Measurements from ENCODE around the gene HS1BP3.

HS1BP3 gene

GRCh38 chr2:20589975-20590703, 60.8 kb downstream of the HS1BP3 start:
- peak in 1 of 2 donors; percentile 80 for DNase-seq (ENCODE audit: low read depth in 2 of 2)
- TF ChIP-seq, protein P1, sequence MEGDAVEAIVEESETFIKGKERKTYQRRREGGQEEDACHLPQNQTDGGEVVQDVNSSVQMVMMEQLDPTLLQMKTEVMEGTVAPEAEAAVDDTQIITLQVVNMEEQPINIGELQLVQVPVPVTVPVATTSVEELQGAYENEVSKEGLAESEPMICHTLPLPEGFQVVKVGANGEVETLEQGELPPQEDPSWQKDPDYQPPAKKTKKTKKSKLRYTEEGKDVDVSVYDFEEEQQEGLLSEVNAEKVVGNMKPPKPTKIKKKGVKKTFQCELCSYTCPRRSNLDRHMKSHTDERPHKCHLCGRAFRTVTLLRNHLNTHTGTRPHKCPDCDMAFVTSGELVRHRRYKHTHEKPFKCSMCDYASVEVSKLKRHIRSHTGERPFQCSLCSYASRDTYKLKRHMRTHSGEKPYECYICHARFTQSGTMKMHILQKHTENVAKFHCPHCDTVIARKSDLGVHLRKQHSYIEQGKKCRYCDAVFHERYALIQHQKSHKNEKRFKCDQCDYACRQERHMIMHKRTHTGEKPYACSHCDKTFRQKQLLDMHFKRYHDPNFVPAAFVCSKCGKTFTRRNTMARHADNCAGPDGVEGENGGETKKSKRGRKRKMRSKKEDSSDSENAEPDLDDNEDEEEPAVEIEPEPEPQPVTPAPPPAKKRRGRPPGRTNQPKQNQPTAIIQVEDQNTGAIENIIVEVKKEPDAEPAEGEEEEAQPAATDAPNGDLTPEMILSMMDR (IDR thresholded peaks at IDR 0.05; ENCODE audit: low read depth, low read length) = no peak

DNA sequence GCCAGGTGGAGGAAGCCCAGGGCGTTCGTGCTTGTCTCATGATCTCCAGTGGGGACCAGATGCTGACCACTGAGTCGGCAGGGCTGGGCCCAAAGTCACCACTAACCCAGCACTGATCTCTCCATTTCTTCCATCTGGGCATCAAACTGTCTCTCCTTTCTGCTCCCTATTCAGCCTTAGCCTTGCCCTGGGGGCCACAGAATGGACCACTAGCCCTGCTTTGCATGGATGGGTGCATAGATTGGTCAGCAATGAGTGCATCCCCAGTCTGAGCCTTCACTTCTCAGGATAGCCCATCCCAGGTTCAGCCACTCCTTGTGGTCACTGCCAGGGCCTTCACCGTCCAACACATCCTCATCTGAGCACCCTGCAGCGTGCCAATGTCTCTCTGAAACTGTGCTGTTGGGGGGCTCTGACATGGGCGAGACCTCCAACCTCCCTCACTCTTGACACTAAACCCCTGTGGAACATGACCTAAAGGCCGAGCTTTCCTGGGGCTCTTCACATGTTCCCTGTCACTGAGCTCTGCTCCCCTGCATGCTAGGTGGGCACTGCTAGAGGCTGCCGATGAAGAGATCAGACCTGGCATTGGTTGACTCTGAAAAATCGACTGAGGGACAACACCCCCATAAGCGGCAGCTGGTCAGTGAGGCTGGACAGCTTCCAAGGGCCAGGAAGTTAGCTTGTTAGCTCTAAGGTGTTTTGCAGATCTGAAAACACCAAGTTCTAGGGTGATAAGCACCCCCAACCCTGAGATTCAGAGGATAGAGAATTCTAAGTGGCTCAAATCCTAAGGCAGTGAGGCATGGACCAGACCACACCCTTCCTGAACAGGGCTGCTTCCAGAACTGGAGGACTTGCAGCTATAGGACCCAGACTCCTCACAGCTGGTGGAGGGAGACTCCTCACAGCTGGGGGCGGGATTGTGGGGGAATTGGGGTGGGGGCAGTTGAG, 61.7 kb downstream of the HS1BP3 start:
- H3K4me3 ChIP-seq (replicated peaks in 1 of 2; ENCODE audit: low read depth in 2 of 2, low read length in 2 of 2) = no peak overlapping the region
- TF ChIP-seq, protein P1 (IDR thresholded peaks at IDR 0.05; ENCODE audit: low read depth, low read length) = no peak
- DNase-seq (ENCODE audit: low read depth in 2 of 2) = no peak

More at GRCh38 chr2:20589975-20590703, 60.8 kb downstream of the HS1BP3 start:
- H3K4me3 ChIP-seq (replicated peaks in 1 of 2; ENCODE audit: low read depth in 2 of 2, low read length in 2 of 2) = no peak overlapping the region

DNA sequence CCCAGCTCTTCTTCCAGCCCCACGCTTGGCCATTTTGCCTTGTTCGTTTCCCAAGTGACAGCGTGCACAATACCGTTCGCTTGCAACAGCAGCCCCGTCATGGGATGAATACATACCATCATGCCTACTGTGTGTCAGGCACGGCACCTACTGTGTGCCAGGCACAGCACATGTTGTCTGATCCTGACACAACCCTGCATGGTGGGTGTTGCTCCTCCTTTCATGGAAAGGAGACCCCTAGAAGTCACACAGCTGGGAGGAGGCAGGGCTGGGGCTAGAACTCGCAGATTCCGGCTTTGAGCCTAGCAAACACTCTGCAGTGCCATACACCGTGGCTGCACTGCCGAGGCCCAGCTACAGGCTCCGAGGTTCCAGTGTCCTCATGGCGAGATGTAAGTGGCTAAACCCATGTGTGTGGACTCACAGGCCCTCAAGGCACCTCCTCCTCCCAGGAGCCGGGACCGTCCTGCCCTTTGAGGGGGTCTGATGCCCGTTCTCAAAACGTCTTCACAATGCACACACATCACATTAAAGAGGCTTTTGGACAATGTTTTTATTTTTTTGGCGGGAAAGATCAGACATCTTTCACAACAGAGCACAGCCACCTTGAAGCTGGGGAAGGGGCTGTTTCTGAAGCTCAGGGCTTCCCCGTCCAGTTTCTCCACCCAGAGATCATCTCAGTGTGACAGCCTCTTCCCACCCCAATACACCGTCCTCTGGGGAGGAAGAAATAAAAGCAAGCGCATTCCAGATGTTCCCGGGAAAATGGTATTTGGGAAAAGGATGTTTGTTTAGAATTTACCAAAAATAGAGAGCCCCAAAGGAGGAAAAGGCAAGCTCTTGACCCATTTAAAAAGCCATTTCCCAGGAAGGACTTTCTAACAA, 64.9 kb downstream of the HS1BP3 start:
- DNase-seq (ENCODE audit: low read depth in 2 of 2) = no peak
- no peak overlapping the region for H3K4me3 ChIP-seq (replicated peaks in 1 of 2; ENCODE audit: low read depth in 2 of 2, low read length in 2 of 2)
- TF ChIP-seq, protein P1 (IDR thresholded peaks at IDR 0.05; ENCODE audit: low read depth, low read length) = no peak

- no peak for DNase-seq (ENCODE audit: low read depth in 2 of 2)
- TF ChIP-seq, protein P1 (IDR thresholded peaks at IDR 0.05; ENCODE audit: low read depth, low read length) = no peak
- no peak overlapping the region for H3K4me3 ChIP-seq (replicated peaks in 1 of 2; ENCODE audit: low read depth in 2 of 2, low read length in 2 of 2)
Measured at GRCh38 chr2:20585359-20585709, 65.6 kb downstream of the HS1BP3 start.

DNA sequence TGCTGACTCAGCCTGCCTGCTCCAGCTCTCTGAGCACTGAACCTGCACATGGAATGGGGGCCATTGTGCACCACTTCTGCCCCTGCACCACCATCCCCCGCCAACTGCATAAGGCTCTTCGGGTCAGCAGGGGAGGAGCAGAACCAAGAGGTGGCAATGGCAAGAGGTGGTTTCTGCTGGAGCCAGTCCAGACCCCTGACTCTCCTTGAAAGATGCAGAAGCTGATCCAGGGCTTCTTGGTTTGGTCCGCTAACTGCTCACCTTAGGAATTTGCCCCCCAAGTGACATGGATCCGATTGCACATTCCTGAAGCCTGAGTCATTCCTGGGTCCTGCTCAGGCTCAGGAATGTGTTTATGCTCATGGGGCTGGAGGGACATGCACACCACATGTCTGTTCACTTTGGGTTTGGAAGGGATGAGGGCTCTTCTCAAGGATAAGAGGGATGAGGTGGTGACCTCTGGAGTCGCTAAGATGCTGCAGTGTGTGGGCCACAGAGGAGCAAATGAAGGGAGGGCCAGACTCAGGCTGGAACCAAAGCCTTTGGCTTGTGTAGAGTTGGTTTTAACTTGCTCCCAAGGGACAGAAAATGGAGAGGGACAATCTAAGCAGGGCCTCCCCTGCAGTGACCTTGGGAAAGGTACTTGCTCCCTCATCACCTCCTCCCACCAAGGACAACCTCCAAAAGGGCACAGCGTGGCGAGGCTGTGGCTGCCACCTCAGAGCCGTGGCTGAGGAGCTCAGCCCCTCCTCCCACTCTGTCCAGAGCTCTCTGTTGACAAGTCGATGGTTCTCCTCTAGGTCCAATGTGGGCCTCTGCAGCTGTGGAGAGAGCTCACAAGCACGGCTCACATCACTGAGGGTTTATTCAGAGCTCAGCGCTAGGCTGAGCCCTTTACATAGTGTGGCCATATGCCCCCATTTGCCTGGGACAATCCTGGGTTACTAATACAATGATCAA, 66.2 kb downstream of the HS1BP3 start:
- peak; percentile 95 to 96 for DNase-seq (ENCODE audit: low read depth in 2 of 2)
- TF ChIP-seq, protein P1 (IDR thresholded peaks at IDR 0.05; ENCODE audit: low read depth, low read length) = no peak
- no peak overlapping the region for H3K4me3 ChIP-seq (replicated peaks in 1 of 2; ENCODE audit: low read depth in 2 of 2, low read length in 2 of 2)

Measured in cardiac fibroblast (primary cell).